HCT116 (cell line): ENCODE measurements around the gene MAP2K6.

Source experiments
- ATF3 ChIP-seq: IDR thresholded peaks from 2 replicates; pipeline ENCODE4 v1.6.1; 2012
- CBX3 ChIP-seq: IDR thresholded peaks from 2 replicates; pipeline ENCODE4 v1.6.1; 2012; ENCODE audit warnings: low read depth
- CTCF ChIP-seq, 3 experiments: fragments of 200-600 bp in 1 of 3; sonication (generic) in 1 of 3; IDR thresholded peaks in 2 of 3; conservative IDR thresholded peaks in 1 of 3; 2 replicates each; pipeline ENCODE4 v1.5.1; 2012 to 2017; ENCODE audit warnings: low read depth in 2 of 3, low read length in 2 of 3, antibody characterized with exemption in 1 of 3, borderline replicate concordance in 1 of 3, control low read depth in 1 of 3, mild to moderate bottlenecking in 1 of 3, mixed read lengths in 1 of 3, mixed run types in 1 of 3, moderate library complexity in 1 of 3; ENCODE audit not compliant: insufficient read depth in 1 of 3
- EGR1 ChIP-seq: IDR thresholded peaks from 2 replicates; pipeline ENCODE4 v1.6.1; 2012; ENCODE audit warnings: low read depth
- EZH2 ChIP-seq: fragments of 200-600 bp; sonication (generic); IDR thresholded peaks from 2 replicates; pipeline ENCODE4 v1.6.1; 2017; ENCODE audit warnings: antibody characterized with exemption, mixed run types
- JUND ChIP-seq: IDR thresholded peaks from 2 replicates; pipeline ENCODE4 v1.6.1; 2012
- POLR2A ChIP-seq: IDR thresholded peaks from 2 replicates; pipeline ENCODE4 v1.7.0; 2011; ENCODE audit warnings: borderline replicate concordance; ENCODE audit not compliant: insufficient read depth, insufficient read length; ENCODE audit errors: extremely low read depth
- POLR2AphosphoS5 ChIP-seq: IDR thresholded peaks from 2 replicates; pipeline ENCODE4 v1.6.1; 2011; ENCODE audit warnings: mild to moderate bottlenecking, low read depth, low read length, moderate library complexity
- REST ChIP-seq: IDR thresholded peaks from 2 replicates; pipeline ENCODE4 v1.6.1; 2012; ENCODE audit warnings: low read depth
- SIN3A ChIP-seq: IDR thresholded peaks from 2 replicates; pipeline ENCODE4 v1.6.1; 2012; ENCODE audit warnings: low read depth
- TCF7L2 ChIP-seq: IDR thresholded peaks from 2 replicates; pipeline ENCODE4 v1.7.0; 2011; ENCODE audit warnings: borderline replicate concordance, inconsistent platforms; ENCODE audit not compliant: insufficient read depth, insufficient read length; ENCODE audit errors: extremely low read depth
- YY1 ChIP-seq: IDR thresholded peaks from 2 replicates; pipeline ENCODE4 v1.6.1; 2011; ENCODE audit warnings: low read length, low read depth, moderate library complexity, mild to moderate bottlenecking; ENCODE audit not compliant: insufficient replicate concordance; ENCODE audit errors: extremely low read depth
- ZBTB33 ChIP-seq: IDR thresholded peaks from 2 replicates; pipeline ENCODE4 v1.6.1; 2011; ENCODE audit warnings: mild to moderate bottlenecking, low read length, moderate library complexity; ENCODE audit not compliant: insufficient replicate concordance; ENCODE audit errors: extremely low read depth
- TF ChIP-seq, protein P1 (sequence below): IDR thresholded peaks from 2 replicates; pipeline ENCODE4 v1.6.1; 2012

- no peak for TF ChIP-seq REST
- no peak for TF ChIP-seq CTCF (IDR thresholded peaks at IDR 0.05 in 2 of 3, conservative IDR thresholded peaks at IDR 0.05 in 1 of 3; ENCODE audit: borderline replicate concordance in 1 of 3, insufficient read depth in 1 of 3, low read depth in 2 of 3, low read length in 2 of 3)
- TF ChIP-seq, protein P1, sequence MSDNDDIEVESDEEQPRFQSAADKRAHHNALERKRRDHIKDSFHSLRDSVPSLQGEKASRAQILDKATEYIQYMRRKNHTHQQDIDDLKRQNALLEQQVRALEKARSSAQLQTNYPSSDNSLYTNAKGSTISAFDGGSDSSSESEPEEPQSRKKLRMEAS = no peak
- no peak for TF ChIP-seq ATF3
- no peak for TF ChIP-seq JUND
- TF ChIP-seq EGR1 = no peak
- TF ChIP-seq POLR2AphosphoS5 = no peak
- TF ChIP-seq ZBTB33 = no peak
- no peak for TF ChIP-seq SIN3A
- TF ChIP-seq CBX3 = no peak
- no peak for TF ChIP-seq EZH2
- no peak for TF ChIP-seq TCF7L2
- TF ChIP-seq POLR2A = no peak
- TF ChIP-seq YY1 = no peak
Measured at GRCh38 chr17:69573396-69573795, 158.9 kb downstream of the MAP2K6 start.
